ENCODE measurements around the gene HDLBP. TPM values are rescaled to one million over a fixed set of nuclear protein-coding genes. Genes with fewer than 3 reads are reported as not detected.

Gene HDLBP
- total and polyA plus RNA-seq, 2 of the 4 experiments (the other 2 are of a cell fraction), result 648 to 1,165 TPM

- Histone ChIP-seq H2BK20ac (ENCODE audit: low read depth, low read length) (no peak overlapping the region), H4K91ac (ENCODE audit: insufficient read depth, low read depth, low read length) (no peak overlapping the region), H2BK15ac (ENCODE audit: low read depth, low read length) (no peak overlapping the region), H2BK120ac (ENCODE audit: low read depth, low read length) (no peak overlapping the region), H4K5ac (ENCODE audit: low read depth, low read length) (no peak overlapping the region), H3K14ac (replicated peaks; ENCODE audit: low read depth, low read length) (no peak overlapping the region), H3K27ac (ENCODE audit: insufficient read depth, low read length) (no peak overlapping the region), H3K27me3 (ENCODE audit: control insufficient read depth, insufficient read depth, low read length) (no peaks in the 10 kb centered on the region), H4K20me1 (ENCODE audit: insufficient read depth, low read length) (no peaks in the 10 kb centered on the region), H2AFZ (replicated peaks; ENCODE audit: low read length, poor library complexity) (no peak overlapping the region), H2AK9ac (replicated peaks; ENCODE audit: low read depth, low read length, poor library complexity) (no peak overlapping the region), H3K56ac (ENCODE audit: extremely low read depth, insufficient read depth, low read length) (no peak overlapping the region), H3K4me2 (ENCODE audit: low read depth, low read length) (no peak overlapping the region), H3K36me3 (ENCODE audit: control insufficient read depth, insufficient read depth, low read length) (peaks cover 15% of the 10 kb centered on the region), H3K9me3 (ENCODE audit: control insufficient read depth, insufficient read depth, low read length) (no peaks in the 10 kb centered on the region), H3K4me1 (ENCODE audit: control insufficient read depth, insufficient read depth, low read length) (no peaks in the 10 kb centered on the region), H2BK5ac (ENCODE audit: low read depth, low read length, poor library complexity, severe bottlenecking) (no peak overlapping the region), H3K4me3 (ENCODE audit: insufficient read depth, low read depth, low read length) (no peak overlapping the region), H3K79me1 (ENCODE audit: low read depth in 1 of 2, low read length in 2 of 2) (no peaks in the 10 kb centered on the region), H4K8ac (ENCODE audit: low read depth in 2 of 2, low read length in 2 of 2) (no peak overlapping the region), H3K9ac (ENCODE audit: low read depth, low read length) (no peak overlapping the region), H2AK5ac (ENCODE audit: low read depth, low read length) (no peak overlapping the region), H3K23ac (ENCODE audit: low read depth, low read length) (no peak overlapping the region), H3K18ac (ENCODE audit: low read depth, low read length) (no peak overlapping the region), H3K9me1 (ENCODE audit: insufficient read depth, low read length) (peaks cover 3% of the 10 kb centered on the region; the same call in 1 of the 2 replicates), H3K4ac (ENCODE audit: low read depth, low read length) (no peak overlapping the region)
- ATAC-seq (ENCODE audit: low read depth) (peak; percentile 27; the same call in 1 of the 2 replicates), DNase-seq (peak; percentile 36)
- no CpG with 5 or more reads among the region's 4 CpGs for WGBS, 2 experiments (ENCODE audit: extremely low coverage in 2 of 2, insufficient read length in 1 of 2)
- dilution Hi-C loops (cut with HindIII; ENCODE audit: low sequenced_read_pairs, unreplicated experiment) (no loop called here), in situ Hi-C loops (cut with MboI; ENCODE audit: low sequenced_read_pairs) (no loop called here), intact Hi-C loops (cut with micrococcal nuclease) (no loop called here)
- no peak for TF ChIP-seq CHD1 (IDR thresholded peaks at IDR 0.05; ENCODE audit: low read depth, low read length)
- no peak for TF ChIP-seq BHLHE40 (IDR thresholded peaks at IDR 0.05; ENCODE audit: low read depth, low read length)
- no peak for TF ChIP-seq MAFK (IDR thresholded peaks at IDR 0.05; ENCODE audit: low read depth, low read length)
- TF ChIP-seq MXI1 (IDR thresholded peaks at IDR 0.05; ENCODE audit: borderline replicate concordance, low read depth, low read length), result no peak
- TF ChIP-seq MAZ (IDR thresholded peaks at IDR 0.05; ENCODE audit: borderline replicate concordance, low read depth, low read length), result no peak
- TF ChIP-seq RFX5 (IDR thresholded peaks at IDR 0.05; ENCODE audit: low read depth, low read length), result no peak
- CTCF ChIA-PET, result no interaction called here
- BruUV-seq (replicated peaks), result no TSS peak
- POLR2A ChIA-PET (ENCODE audit: unreplicated experiment), result no interaction called here
Measured at GRCh38 chr2:241179899-241180298, 135.6 kb downstream of the HDLBP start.
